GM12892 (cell line): ENCODE data around the gene ACER1.

Experiments used
- DNase-seq: peaks from one replicate; pipeline ENCODE4 v3.0.0; 2011; ENCODE audit not compliant: insufficient read length
- FAIRE-seq: peaks from 2 replicates; lab custom pipeline; 2011; peaks lifted over from hg19 to GRCh38; lab: Jason Lieb, UNC
- POLR2A ChIP-seq: IDR thresholded peaks from 2 replicates; pipeline ENCODE4 v1.6.1; 2011; ENCODE audit warnings: low read depth, low read length, control low read depth
- POLR2AphosphoS5 ChIP-seq: IDR thresholded peaks from 2 replicates; pipeline ENCODE4 v1.6.1; 2011; ENCODE audit warnings: low read depth, low read length, control low read depth
- TAF1 ChIP-seq: IDR thresholded peaks from 2 replicates; pipeline ENCODE4 v1.6.1; 2011; ENCODE audit warnings: low read depth, mild to moderate bottlenecking, control low read depth, low read length, borderline replicate concordance

Gene ACER1

DNA sequence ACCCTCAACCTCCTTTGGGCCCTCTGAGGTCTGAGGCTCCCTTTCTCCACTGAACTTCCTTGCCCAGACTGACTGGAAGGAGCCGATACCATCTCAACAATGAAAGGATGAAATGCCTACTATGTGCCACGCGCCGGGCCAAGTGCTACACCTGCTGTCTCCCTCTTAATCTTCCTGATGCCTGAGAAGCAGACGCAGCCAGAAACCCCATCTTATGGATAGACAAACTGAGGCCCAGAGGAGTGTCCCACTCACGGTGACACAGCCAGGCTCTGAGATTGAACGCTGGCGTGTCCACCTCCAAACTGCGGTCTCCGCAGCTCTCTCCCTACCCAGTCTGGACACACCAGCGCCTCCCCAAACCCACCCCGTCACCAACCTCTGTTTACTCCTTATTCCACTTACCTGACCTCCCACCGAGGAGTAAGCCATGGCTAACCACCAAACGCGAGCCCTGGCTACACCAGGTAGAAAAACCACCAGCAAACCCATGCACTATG is 74.5 kb downstream of the ACER1 start:
- DNase-seq: no peak
- TF ChIP-seq POLR2AphosphoS5 (no peak), TAF1 (no peak), POLR2A (no peak)
- FAIRE-seq: no peak
